ENCODE results near the gene PGGT1B. TPM values are rescaled to one million over a fixed set of nuclear protein-coding genes. Genes with fewer than 3 reads are reported as not detected.

The PGGT1B gene
- total and polyA plus RNA-seq, 2 donors (not counting 1 experiment from before 2014, with no cell fraction given) = 3.8 to 63.4 TPM

GRCh38 chr5:115170929-115171510 is 91.7 kb downstream of the PGGT1B start:
- Histone ChIP-seq H3K4me3 (ENCODE audit: control extremely low read depth in 1 of 5, extremely low read depth in 1 of 5, insufficient read depth in 1 of 5, low read depth in 2 of 5, low read length in 4 of 5) (peak overlapping the region in 4 of 5 experiments; percentile 35 to 89 (median 74)), H3K36me3 (replicated peaks in 1 of 2; ENCODE audit: control extremely low read depth in 1 of 2, control insufficient read depth in 1 of 2, extremely low read depth in 1 of 2, insufficient read depth in 2 of 2, low read length in 1 of 2) (no peaks in the 10 kb centered on the region), H3K9me3 (ENCODE audit: control extremely low read depth in 1 of 3, control insufficient read depth in 2 of 3, insufficient read depth in 1 of 3, low read length in 2 of 3) (peaks cover 2 to 24% (median 12%) of the 10 kb centered on the region in 3 donors), H3K27ac (ENCODE audit: low read length in 2 of 2) (no peak overlapping the region), H3K9ac (ENCODE audit: low read length) (peak overlapping the region; percentile 79), H3K4me2 (replicated peaks; ENCODE audit: low read depth, low read length, poor library complexity, severe bottlenecking) (peak overlapping the region; percentile 100), H2AFZ (ENCODE audit: insufficient read depth, low read depth, low read length, poor library complexity, severe bottlenecking) (peak overlapping the region; percentile 78), H3K79me2 (ENCODE audit: control insufficient read depth, insufficient read depth, low read length) (no peaks in the 10 kb centered on the region), H3K4me1 (ENCODE audit: control insufficient read depth in 2 of 2, insufficient read depth in 2 of 2, low read length in 2 of 2) (peaks cover 20 to 21% of the 10 kb centered on the region in 2 donors), H3K27me3 (replicated peaks in 1 of 4; ENCODE audit: control extremely low read depth in 1 of 4, control insufficient read depth in 3 of 4, insufficient read depth in 4 of 4, low read length in 3 of 4) (peaks cover 0 to 49% (median 35%) of the 10 kb centered on the region in 4 experiments), H4K20me1 (ENCODE audit: control insufficient read depth, insufficient read depth, low read length, poor library complexity, severe bottlenecking) (no peaks in the 10 kb centered on the region)
- no peak for DNase-seq
- POLR2A ChIA-PET = no interaction called here
- WGBS (ENCODE audit: insufficient coverage) = 0% methylated on average over 3 of the region's 16 CpGs
- CTCF ChIA-PET = no interaction called here
- Mint-ChIP-seq H3K4me1 (peaks cover 14% of the 10 kb centered on the region), H3K27me3 (peaks cover 61% of the 10 kb centered on the region), H3K4me3 (peak overlapping the region; percentile 92), H3K9me3 (ENCODE audit: insufficient read depth) (peaks cover 5% of the 10 kb centered on the region), H3K27ac (no peak overlapping the region)
- TF ChIP-seq EZH2 (IDR thresholded peaks at IDR 0.05; ENCODE audit: borderline replicate concordance, insufficient read depth, low read depth, low read length, poor library complexity, severe bottlenecking) (no peak), CTCF (IDR thresholded peaks at IDR 0.05) (no peak)
- no peak for ATAC-seq (ENCODE audit: low read depth)
- intact Hi-C loops (cut with micrococcal nuclease) = loop anchor here (1.0 kb wide), 2 partner anchors 455 to 670 kb away; partner anchors contain the start of genes AP3S1, ATG12 and TMED7

Data from B cell (primary cell).